ENCODE measurements around the gene PFN3.

DNA sequence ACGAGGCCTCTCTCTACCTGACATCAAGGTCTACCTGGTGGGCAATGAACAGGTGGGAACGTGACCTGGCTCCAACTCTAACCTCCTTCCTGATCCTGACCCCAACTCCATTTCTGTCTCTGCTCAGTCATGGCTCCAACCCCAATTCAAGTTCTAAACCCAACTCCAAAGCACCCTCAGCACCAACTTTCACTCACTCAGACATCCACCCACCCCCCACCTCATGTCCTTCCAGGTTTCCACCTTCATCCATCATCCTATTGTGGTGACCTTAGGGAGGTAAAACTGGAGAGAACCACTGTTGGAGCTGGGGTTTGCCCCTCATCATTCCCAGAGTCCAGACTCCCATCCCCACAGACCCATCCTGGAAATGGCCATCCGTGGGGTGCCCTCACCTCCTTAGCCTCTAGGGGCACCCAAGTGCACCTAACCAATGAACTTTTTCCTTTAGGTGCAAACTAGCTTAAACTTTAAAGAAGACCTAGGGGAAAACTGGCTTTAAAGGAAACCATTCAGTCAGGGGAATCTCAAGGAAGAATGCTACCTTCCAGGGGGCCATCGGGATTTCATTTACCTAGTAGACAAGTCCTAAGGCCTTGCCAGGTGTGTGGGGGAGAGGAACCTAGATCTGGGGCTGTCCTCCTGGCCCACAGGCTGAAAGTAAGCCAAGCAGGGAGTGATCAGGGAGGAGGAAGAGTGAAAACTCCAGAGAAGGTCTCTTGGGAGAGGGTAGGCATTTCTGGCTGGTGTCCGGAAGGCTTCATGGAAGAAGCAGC lies 31.4 kb downstream of the PFN3 start:
- TF ChIP-seq TCF12 (IDR thresholded peaks at IDR 0.05; ENCODE audit: low read depth) (no peak), EP300 (IDR thresholded peaks at IDR 0.05; ENCODE audit: borderline replicate concordance) (no peak), CREB1 (IDR thresholded peaks at IDR 0.05; ENCODE audit: low read depth) (no peak), CEBPB (IDR thresholded peaks at IDR 0.05) (no peak), USF1 (IDR thresholded peaks at IDR 0.05) (no peak), YY1 (IDR thresholded peaks at IDR 0.05; ENCODE audit: low read depth) (no peak), MAX (IDR thresholded peaks at IDR 0.05) (no peak), NFIC (IDR thresholded peaks at IDR 0.05) (no peak), FOXM1 (IDR thresholded peaks at IDR 0.05; ENCODE audit: borderline replicate concordance, low read depth) (no peak), EGR1 (IDR thresholded peaks at IDR 0.05) (no peak), ZBTB7A (IDR thresholded peaks at IDR 0.05; ENCODE audit: low read depth) (no peak), RAD21 (IDR thresholded peaks at IDR 0.05; ENCODE audit: low read depth) (peak; percentile 12; the same call in 1 of the 2 replicates), TAF1 (IDR thresholded peaks at IDR 0.05; ENCODE audit: low read depth) (no peak)
- TF ChIP-seq, protein P1, sequence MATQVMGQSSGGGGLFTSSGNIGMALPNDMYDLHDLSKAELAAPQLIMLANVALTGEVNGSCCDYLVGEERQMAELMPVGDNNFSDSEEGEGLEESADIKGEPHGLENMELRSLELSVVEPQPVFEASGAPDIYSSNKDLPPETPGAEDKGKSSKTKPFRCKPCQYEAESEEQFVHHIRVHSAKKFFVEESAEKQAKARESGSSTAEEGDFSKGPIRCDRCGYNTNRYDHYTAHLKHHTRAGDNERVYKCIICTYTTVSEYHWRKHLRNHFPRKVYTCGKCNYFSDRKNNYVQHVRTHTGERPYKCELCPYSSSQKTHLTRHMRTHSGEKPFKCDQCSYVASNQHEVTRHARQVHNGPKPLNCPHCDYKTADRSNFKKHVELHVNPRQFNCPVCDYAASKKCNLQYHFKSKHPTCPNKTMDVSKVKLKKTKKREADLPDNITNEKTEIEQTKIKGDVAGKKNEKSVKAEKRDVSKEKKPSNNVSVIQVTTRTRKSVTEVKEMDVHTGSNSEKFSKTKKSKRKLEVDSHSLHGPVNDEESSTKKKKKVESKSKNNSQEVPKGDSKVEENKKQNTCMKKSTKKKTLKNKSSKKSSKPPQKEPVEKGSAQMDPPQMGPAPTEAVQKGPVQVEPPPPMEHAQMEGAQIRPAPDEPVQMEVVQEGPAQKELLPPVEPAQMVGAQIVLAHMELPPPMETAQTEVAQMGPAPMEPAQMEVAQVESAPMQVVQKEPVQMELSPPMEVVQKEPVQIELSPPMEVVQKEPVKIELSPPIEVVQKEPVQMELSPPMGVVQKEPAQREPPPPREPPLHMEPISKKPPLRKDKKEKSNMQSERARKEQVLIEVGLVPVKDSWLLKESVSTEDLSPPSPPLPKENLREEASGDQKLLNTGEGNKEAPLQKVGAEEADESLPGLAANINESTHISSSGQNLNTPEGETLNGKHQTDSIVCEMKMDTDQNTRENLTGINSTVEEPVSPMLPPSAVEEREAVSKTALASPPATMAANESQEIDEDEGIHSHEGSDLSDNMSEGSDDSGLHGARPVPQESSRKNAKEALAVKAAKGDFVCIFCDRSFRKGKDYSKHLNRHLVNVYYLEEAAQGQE (IDR thresholded peaks at IDR 0.05; ENCODE audit: low read depth): no peak
